HG02798 (cell line): ENCODE measurements around the gene SIAH2.

Experiments used
- ATAC-seq: cut with Tn5 transposase; IDR thresholded peaks from one replicate; pipeline ENCODE4 v1.9.1; 2021; ENCODE audit warnings: mild to moderate bottlenecking; ENCODE audit not compliant: unreplicated experiment, poor library complexity

SIAH2 gene

DNA sequence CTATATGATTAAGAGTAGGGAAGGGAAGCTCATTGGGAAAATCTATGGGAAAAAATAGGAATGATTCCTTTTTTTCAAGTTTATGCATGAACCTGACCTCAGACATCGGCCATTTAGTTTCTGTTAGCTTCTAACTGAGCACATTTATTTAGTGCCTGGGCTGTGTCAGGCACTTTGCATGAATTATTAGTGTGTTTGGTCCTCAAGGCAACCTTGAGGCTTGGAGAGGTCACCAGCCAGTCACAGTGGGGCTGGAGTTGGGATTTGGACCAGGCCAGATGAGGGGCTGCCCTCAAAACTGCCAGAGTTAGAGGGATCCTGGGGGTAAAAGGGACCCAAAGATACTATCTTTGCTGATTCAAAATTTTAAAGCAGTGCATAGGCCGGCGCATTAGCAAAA, 8.1 kb downstream of the SIAH2 start:
- ATAC-seq, result no peak

DNA sequence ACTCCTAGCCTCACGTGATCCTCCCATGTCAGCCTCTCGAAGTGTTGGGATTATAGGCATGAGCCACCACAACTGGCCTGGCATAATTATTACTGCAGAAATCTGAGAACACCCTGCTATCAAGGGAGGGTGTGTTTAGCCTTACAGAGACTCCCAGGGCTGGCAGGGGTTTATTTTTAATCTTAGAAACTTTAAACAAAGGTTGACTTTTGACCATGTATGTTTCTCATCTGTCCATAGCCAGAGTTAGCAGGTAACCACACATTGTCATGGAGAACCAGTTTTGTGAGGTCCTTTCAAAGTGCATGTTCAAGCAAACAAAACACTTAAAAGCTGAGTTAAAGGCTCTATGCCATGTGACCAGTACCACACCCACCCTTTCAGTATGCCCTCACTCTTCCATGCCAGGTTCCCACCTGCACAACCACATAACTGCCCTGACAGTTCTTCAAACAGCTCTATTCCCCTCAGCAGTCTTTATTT, 11.1 kb downstream of the SIAH2 start:
- ATAC-seq, result no peak

GRCh38 chr3:150749255-150749654, 13.7 kb downstream of the SIAH2 start:
- ATAC-seq, result no peak

GRCh38 chr3:150748684-150749047, 14.3 kb downstream of the SIAH2 start:
- ATAC-seq, result no peak

GRCh38 chr3:150747886-150748683, 14.9 kb downstream of the SIAH2 start:
- no peak for ATAC-seq

GRCh38 chr3:150746791-150747590, 16.0 kb downstream of the SIAH2 start:
- no peak for ATAC-seq

- no peak for ATAC-seq
Measured at GRCh38 chr3:150745832-150746231, 17.1 kb downstream of the SIAH2 start.

DNA sequence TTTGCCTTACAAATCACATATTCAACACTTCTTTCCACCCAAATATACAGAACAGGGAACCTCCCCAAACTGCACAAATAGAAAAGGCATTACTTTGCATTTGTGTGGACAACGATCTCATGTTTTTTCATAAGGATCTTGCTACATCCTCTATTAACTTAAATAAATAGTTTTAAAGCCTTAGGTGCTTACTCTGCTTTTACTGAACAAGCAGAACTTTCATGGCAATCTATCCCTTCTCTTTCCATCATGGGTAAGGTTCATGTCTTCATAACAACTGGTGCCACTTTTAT, 18.1 kb downstream of the SIAH2 start:
- ATAC-seq, result no peak

GRCh38 chr3:150744041-150744918, 18.7 kb downstream of the SIAH2 start:
- ATAC-seq, result no peak

DNA sequence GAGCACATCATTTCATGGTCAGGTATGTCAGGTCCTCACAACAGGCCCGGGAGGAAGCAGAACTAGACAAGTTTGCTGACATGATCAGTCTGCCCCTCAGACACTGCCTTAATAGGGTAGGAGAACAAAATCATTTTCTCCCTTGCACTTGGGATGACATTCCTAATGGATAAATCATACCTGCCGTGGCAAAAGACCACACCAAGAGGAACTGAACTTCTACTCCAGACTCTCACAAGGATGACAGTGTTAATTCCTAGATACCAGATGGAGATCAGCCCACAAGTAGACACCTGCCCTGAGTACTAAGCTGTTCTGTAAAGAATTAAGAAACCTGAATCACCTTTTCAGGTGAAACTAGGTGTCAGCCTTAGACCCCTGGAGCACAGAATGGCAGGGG, 19.5 kb downstream of the SIAH2 start:
- ATAC-seq, result no peak

DNA sequence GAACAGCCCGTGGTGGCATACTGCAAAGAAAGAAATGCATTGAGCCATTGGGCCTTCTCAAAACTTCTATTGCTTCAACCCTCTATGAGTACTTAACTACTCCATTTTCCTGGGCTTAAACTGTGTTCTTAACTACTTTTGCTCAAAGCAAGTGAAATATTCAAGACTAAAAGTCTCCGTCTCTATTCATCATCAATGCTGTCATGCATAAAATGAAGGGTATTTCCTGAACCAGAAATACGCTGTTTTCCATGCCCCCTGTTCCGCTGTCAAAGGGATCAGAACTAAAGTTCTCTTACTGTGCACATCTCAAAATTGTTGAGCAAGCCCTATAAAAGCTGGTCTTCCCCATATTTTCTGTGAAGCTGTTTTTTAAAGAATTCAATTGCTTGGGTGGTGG, 20.3 kb downstream of the SIAH2 start:
- ATAC-seq, result no peak

DNA sequence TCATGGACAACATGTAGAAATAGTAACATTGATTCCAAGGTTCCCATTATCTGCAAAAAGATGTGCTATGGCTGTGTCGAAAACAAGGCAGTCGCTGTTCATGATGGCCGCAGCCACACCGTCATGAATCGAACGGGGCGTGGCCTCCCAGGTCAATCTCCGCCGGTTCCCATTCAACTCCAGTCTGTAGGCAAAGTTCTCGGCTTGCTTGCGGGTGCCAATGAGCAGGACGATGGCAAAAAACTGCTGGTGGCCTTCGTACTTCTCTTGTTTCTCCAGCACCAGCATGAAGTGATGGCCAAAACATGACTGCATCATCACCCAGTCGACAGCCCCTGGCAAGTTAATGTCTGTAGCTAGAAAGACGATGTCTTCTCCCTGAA, 20.8 kb downstream of the SIAH2 start:
- ATAC-seq, result no peak

GRCh38 chr3:150741497-150742140, 21.4 kb downstream of the SIAH2 start:
- no peak for ATAC-seq

- ATAC-seq, result no peak
Measured at GRCh38 chr3:150740733-150741496, 22.1 kb downstream of the SIAH2 start.

GRCh38 chr3:150739877-150740645, 22.9 kb downstream of the SIAH2 start:
- ATAC-seq, result peak; percentile 29

DNA sequence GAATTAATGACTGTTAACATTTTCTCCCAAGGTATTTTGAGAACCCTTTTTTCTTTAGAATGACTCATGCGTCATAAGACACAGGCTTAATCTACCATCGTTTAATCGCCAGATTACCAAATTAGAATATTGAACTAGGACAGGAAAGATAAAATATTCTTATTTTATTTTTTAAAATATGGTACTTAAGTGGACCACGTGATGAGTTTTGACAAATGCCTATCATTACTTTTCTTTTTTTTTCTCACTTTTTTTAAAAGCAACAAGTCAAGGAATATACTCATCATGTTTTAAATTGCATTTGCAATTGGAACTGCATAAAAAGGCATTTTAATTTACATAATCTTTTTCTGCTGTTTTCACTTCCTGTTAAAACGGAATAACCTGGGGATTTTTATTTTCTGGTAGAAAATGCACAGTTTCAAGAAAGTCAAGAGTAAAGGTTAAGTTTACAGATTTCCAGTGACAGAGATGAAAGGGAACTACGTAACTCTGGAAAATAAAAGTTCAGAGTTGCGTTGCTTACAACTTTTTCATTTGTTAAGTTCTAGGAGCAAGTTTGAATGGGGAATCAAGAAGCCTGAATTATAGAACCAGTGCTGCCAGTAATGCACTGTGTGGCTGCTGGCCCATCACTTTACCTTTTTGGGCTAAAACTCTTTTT, 23.6 kb downstream of the SIAH2 start:
- peak; percentile 25 for ATAC-seq

DNA sequence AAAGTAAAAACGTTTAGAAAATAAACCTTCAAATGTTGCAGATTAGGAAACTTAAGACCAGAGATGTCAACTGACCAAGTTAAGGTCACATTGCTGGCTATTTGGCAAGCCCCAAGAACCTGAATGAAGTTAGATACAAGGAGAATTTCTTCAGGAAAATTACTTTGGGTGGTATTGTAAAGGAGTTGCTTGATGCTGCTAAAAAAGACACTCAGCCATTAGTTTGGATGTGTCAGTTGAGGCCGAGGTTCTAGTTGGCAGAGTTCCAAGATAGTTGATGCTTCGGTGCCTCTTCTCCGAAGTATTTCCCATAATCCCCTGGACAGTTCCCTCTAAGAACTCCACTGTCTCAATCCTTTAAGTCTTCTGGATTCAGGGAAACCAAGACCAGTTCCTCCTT, 24.3 kb downstream of the SIAH2 start:
- ATAC-seq, result no peak

DNA sequence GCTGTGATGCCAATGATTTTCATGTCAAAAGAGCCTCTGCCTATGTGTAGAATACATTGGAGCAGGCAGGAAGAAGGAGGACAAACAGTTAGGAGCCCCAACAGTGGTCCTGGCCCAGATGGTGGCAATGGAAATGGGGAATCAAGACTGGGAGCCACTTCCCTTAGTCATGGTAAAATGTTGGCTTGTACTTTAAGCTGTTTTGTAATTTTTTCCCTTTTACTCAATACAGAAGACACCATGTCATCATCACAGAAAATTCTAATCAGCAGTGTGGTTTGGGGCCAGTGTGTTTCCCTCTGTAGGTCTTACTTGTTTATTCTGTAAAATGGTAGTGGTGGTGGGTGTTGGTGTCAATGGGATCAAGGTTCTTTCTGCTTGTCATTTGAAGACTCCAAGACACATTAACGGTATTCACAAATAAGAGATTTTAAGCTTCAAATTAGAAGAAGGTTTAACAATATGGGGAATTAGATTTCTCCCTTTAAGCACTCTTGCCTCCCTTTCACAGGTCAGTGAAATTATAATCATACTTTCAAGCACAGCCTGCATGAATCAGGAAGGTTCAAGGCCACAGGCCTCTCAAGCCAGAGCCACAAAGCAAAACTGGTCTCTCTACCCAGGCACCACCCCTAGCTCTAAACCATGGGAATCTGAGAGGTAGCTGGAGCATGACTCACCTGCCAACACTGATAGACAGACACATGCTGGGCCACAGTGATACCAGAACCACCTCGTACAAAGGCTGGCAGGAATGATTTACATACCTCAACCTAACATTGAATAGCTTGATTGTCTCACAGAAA, 24.9 kb downstream of the SIAH2 start:
- ATAC-seq, result peak; percentile 62
